Renal pelvis (tissue), 4 donors: Measurements from ENCODE around the gene KCNJ10. TPM values are rescaled to one million over a fixed set of nuclear protein-coding genes. Genes with fewer than 3 reads are reported as not detected.
A peak's percentile ranks its signal among the peaks of the same experiment; 100 is the strongest.

Source experiments
- DNase-seq: peaks from one replicate; pipeline ENCODE4 v3.0.0-alpha.2; 2013
- polyA plus RNA-seq, 3 donors: library from polyadenylated mRNA; unstranded; fragments of 120-200 nt; gene quantifications; one replicate each; pipeline ENCODE4 v1.2.1, GENCODE V29; 2013; ENCODE audit not compliant: insufficient read length in 3 of 3

KCNJ10 gene
- polyA plus RNA-seq, 3 donors: 20.5 to 24.7 (median 22.3) TPM

DNA sequence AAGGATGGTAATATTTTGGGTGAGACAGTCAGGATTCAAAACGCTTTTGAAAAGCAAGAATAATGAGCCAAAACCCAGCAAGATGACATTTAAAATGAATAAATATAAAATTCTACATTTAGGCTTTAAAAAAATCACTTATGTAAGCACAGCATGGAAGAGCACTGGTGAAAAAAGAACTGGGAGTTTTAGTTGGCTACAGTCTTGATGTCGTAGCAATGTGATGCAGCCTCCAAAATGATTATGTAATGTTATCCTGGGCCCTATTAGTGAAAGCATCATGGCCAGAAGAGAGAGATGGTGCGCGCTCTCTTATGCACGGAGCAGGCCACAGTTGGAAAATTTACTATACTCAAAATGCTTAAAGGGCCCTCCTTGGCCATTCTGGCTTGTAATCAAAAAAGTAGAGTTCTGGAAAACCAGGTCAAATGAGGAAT, 16.5 kb upstream of the KCNJ10 start:
- DNase-seq: no peak

GRCh38 chr1:160085686-160086455, 15.9 kb upstream of the KCNJ10 start:
- no peak for DNase-seq

GRCh38 chr1:160084771-160085321, 14.9 kb upstream of the KCNJ10 start:
- no peak for DNase-seq

DNA sequence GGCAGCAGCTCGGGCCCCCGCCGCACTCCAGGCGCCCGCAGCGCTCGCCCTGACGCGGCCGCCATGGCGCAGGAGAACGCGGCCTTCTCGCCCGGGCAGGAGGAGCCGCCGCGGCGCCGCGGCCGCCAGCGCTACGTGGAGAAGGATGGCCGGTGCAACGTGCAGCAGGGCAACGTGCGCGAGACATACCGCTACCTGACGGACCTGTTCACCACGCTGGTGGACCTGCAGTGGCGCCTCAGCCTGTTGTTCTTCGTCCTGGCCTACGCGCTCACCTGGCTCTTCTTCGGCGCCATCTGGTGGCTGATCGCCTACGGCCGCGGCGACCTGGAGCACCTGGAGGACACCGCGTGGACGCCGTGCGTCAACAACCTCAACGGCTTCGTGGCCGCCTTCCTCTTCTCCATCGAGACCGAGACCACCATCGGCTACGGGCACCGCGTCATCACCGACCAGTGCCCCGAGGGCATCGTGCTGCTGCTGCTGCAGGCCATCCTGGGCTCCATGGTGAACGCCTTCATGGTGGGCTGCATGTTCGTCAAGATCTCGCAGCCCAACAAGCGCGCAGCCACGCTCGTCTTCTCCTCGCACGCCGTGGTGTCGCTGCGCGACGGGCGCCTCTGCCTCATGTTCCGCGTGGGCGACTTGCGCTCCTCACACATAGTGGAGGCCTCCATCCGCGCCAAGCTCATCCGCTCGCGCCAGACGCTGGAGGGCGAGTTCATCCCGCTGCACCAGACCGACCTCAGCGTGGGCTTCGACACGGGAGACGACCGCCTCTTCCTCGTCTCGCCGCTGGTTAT, 14.2 kb upstream of the KCNJ10 start:
- peak; percentile 61 for DNase-seq

DNA sequence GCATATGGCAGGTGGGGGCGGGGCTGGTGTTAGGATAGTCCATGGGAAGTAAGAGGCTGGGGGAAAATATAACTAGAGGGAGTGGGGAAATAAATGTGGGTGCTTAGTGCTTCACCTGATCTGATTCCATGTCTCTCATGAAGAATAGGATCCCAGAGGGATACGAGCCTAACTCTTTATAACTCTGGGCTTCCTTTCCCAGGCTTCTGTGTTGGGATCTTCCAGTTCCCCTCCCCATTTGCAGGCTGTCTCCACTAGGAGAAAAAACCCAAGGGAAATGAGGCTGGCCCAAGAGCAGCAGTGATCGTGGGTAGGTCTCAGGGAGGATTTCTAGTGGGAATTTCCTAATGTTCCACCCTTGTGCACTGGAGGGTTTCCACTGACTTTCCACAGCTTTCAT, 13.0 kb upstream of the KCNJ10 start:
- no peak for DNase-seq

DNA sequence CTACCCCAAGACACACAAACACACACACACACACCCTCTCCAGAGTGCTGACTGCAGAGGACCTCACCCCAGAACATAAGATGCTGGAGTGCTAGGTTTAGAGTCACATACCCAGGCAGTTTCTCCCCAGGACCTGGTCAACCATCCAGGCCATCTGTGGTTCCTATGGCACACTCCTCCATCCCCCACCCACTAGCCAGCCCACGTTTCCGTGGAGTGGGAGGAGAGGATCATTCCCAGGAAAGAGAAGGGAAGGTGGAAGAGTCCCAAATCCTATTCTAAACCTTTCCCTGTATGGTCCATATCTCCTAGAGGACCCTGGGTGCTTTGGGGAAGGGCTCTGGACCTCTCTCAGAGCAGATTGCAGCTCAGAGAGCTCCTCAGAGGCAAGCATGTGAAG, 12.5 kb upstream of the KCNJ10 start:
- no peak for DNase-seq

- no peak for DNase-seq
Observed at GRCh38 chr1:160081261-160081936, 11.4 kb upstream of the KCNJ10 start, which contains the start of gene KCNJ9. Gene KCNJ9 (plus strand): TSS chr1:160081538. CDS start chr1:160084031, 2,493 bp downstream.

DNA sequence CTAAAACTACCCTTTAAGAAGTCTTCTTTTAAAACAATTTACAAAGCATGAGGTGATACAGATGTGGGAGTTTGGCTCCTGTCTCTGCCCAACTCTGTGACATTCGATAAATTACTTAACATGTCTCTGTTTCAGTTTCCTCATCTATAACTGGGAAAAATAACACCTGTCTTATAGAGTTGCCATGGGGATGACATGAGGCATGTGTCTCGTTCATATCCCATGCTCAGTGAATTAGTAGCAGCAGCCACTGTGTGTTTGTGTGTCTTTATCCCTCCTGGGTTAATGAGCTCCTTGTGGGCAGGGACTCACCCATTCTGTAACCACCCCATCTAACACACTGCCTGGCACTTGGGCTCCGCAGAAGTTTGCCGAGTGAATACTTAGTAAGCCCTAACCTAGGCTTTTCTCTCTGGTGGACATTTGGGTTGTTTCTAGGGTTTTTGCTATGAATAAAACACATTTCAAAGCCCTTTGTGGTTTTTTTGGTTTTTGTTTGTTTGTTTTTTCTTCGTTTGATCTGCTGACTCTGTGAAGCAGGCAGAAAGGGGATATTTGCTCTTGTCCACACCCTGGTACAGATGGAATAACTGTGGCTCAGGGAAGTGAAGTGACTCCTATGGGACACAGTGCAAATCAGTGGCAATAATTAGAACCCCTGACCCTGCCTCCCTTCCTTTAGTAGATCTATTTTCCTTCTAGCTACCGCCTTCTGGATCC, 10.6 kb upstream of the KCNJ10 start:
- no peak for DNase-seq

- no peak for DNase-seq
Observed at GRCh38 chr1:160079448-160079847, 9.5 kb upstream of the KCNJ10 start.

DNA sequence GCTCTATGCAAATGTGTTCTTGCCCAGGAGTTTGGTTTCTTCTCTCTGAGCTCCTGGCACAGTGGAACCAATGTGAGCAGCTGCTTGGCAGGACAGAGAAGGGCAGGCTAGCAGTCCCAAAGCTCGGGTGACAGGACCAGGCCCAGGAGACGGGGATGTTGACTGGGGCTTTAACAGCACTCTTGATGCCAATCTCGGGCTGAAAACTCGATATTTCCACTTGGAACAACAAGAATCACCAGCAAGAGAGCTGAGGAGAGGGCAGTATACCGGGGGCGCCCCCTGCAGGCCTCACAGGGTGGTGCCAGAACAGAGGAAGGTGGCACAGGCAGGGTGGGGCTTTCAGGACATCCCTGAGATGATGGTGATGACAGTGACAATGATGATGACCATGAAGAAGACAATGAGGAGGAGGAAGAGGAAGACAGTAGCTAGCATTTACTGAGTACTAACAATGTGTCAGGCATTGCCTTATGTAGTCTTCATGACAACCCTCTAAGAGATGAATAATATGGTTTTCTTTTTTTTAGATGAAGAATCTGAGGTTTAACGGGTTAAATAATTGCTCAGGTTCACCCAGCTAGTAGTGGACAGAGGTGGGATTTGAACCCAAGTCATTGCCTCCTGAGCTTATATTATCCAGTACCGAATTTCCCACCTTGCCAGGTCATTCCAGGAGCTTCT, 8.7 kb upstream of the KCNJ10 start:
- DNase-seq: no peak

- no peak for DNase-seq
Observed at GRCh38 chr1:160077486-160077885, 7.5 kb upstream of the KCNJ10 start.

DNA sequence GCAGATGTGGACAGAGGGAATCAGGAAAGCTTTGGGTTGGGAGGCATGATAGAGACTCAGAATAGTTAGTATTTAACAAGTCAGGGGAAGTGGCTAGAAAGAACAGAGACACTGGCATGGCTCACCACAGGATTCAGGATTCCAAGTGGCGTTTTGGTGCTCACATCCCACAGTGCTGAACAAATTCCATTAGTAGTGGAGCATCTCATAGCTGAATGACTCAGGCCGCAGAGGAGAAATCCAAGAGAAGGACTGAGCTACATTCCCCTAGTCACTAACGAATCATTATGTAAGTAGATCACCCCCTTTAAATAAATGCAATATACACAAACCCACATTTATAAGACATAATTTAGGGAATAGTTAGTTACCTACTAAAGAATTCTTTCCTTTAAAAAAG, 6.3 kb upstream of the KCNJ10 start:
- no peak for DNase-seq

DNA sequence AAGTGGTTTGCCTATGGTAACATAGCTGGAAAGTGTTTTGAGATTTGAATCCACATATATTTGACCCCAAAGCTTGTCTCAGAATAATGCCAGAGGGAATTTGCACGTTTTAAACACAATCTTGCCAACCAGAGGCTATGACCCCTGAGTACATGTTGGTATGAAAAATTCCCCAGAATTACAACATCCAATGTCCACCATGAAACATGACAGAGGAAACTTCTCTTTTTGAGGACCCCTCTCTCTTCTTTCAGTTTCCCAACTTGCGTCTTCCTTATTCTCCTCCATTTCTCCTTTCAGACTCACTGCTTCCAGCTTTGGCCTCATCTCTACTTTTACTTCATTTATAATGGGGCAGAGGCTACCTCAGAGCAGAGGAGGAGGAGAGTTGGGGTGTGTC, 5.9 kb upstream of the KCNJ10 start:
- no peak for DNase-seq

DNA sequence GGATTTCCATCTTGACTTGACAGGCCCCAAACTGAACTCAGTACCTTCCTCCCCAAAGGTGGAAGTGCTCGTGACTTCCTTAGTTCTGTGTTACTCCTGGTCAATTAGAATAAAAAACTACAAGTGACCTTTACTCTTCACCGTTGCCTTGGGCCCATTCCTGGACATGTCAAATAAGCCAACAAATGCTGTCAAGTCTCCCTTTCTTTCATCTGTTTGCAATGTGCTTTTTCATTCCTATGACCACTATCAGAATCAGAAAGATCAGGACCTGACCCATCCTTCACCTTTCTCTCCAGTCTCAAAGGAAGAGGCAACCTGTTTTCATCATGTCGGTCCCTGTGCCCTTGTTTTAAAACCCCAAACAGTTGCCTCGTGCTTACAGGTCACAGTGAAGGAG, 4.9 kb upstream of the KCNJ10 start:
- no peak for DNase-seq

GRCh38 chr1:160071289-160071688, 1.3 kb upstream of the KCNJ10 start:
- no peak for DNase-seq

DNA sequence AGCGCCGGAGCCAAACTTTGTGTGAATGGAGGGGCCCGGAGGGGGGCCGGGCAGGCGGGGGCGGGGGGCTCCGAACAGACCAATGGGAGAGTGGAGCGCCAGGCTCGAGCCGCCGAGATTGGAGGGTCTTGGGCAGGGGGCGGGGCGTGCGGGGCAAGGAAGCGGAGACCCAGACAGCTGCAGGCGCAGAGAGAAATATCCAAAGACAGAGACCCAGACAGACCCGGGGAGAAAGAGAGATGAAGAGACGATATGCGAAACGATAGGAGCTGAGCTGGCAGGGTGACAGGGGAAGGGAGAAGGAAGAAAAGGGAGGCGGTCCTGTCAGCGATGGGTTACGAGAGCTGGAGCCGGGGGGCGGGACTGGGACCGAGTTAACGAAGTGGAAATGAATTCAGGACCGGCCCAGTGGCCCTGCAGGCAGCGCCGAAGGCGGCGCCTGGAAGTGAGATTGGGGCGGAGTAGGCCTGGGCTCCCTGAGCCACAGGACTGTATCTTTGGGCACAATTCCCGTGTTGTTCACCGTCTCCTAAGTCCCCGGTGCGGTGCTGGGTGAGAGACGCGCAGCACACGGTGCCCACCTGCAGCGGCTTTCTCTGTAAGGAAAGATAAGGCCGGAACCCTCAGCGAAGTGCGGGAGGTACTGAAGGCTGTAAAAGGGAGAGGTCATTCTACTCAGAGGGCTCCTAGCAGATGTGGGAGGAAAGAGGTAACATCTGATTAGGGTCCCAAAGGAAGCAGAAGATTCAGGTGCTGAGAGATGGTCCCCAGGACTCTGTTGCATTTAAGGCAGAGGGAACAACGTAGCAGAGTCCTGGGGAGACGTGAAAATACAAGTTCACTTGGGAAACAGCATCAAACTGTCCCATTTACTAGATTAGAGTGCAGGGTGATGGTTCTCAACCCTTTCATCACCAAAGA, 543 bp upstream of the KCNJ10 start:
- peak; percentile 73 for DNase-seq

GRCh38 chr1:160068225-160068624, 1.7 kb downstream of the KCNJ10 start:
- no peak for DNase-seq

DNA sequence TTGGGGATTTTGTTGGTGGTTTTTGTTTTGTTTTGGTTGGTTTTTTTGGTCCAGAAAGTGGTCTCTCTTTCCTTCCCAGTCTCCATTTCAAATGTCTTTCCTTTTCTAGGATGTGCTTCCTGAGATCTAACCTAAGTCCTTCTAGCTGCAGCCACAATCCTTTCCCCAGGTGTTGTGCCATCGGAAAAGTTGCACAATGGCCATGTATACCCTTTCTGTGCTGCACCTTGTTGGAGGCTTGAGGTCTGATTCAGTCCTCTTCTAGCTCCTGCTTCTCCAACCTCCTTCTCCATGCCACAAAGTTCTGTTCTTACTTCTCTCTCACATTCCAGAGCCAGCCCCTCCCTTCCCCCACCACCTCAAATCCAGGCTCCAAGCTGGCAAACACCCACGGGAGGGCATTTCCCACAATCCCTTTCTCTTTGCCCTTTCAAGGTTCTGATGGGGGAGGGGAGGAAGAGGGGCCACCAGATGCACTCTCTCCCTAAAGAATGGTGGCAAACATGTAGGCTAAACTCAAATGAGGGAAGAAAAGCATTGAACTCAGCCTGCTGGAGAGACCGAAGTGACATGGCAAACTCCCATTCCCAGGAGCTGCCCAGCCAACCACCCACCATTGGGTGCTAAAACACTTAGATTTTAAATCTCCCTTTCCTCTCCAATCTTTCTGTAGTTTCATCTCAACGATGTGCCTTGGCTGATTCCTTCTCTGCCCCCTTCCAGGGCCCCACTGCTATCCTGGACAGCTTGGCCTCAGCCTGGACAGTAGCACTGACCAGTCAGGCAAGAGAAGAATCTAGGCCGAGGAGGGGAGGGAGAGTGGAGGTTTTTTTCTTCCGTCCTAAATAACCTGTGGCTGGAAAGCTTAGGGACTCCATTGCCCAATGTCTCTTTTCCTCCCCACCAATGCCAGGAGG, 2.9 kb downstream of the KCNJ10 start:
- no peak for DNase-seq

DNA sequence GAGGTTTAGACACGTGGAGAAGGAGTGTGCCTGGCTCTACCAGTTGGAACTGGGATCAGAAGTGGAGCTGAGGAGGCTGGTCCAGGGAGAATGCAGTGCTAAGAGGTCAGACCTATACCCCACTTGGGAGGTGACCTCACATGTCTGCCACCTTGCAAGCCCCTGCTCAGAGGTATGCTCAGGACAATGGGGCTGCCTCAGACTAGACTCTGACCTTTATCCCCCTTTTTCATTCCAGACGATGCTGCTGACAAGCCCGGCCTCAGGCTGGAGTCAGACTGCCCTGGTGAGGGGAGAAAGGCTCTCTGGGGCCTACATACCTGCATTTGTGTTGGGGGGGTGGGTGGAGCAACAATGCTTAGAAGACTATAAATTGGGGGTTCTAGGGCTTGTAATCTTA, 5.2 kb downstream of the KCNJ10 start:
- no peak for DNase-seq
